ENCODE results near the gene TENT4B. TPM values are rescaled to one million over a fixed set of nuclear protein-coding genes. Genes with fewer than 3 reads are reported as not detected.
"Not testable (repeated sequence)": the region's sequence is repeated elsewhere in the genome, so short reads cannot be mapped to it uniquely, and the experiment has no call there.

The TENT4B gene
- total and polyA plus RNA-seq, 2 experiments from 2014 or later: 6.2 to 15.0 TPM

GRCh38 chr16:50121721-50122445, 31.2 kb upstream of the TENT4B start:
- no peak for DNase-seq (ENCODE audit: low read depth in 1 of 2, low spot score in 1 of 2)
- H3K4me3 ChIP-seq: no peak overlapping the region
- no peaks in the 10 kb centered on the region for H3K4me1 ChIP-seq (ENCODE audit: low read depth)
- no peak overlapping the region for H3K27ac ChIP-seq
- no peaks in the 10 kb centered on the region for H3K9me3 ChIP-seq (ENCODE audit: low read depth)
- H3K27me3 ChIP-seq: no peaks in the 10 kb centered on the region
- H3K36me3 ChIP-seq: no peaks in the 10 kb centered on the region
- TF ChIP-seq, protein P1, sequence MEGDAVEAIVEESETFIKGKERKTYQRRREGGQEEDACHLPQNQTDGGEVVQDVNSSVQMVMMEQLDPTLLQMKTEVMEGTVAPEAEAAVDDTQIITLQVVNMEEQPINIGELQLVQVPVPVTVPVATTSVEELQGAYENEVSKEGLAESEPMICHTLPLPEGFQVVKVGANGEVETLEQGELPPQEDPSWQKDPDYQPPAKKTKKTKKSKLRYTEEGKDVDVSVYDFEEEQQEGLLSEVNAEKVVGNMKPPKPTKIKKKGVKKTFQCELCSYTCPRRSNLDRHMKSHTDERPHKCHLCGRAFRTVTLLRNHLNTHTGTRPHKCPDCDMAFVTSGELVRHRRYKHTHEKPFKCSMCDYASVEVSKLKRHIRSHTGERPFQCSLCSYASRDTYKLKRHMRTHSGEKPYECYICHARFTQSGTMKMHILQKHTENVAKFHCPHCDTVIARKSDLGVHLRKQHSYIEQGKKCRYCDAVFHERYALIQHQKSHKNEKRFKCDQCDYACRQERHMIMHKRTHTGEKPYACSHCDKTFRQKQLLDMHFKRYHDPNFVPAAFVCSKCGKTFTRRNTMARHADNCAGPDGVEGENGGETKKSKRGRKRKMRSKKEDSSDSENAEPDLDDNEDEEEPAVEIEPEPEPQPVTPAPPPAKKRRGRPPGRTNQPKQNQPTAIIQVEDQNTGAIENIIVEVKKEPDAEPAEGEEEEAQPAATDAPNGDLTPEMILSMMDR (IDR thresholded peaks at IDR 0.05; ENCODE audit: low read depth, low read length): no peak

GRCh38 chr16:50123417-50123816, 29.7 kb upstream of the TENT4B start:
- Histone ChIP-seq H3K36me3 (no peaks in the 10 kb centered on the region), H3K9me3 (ENCODE audit: low read depth) (no peaks in the 10 kb centered on the region), H3K27ac (no peak overlapping the region), H3K4me3 (no peak overlapping the region), H3K27me3 (no peaks in the 10 kb centered on the region), H3K4me1 (ENCODE audit: low read depth) (no peaks in the 10 kb centered on the region)
- DNase-seq (ENCODE audit: low read depth in 1 of 2, low spot score in 1 of 2): no peak
- TF ChIP-seq, protein P1 (IDR thresholded peaks at IDR 0.05; ENCODE audit: low read depth, low read length): no peak

GRCh38 chr16:50124769-50125168, 28.3 kb upstream of the TENT4B start:
- Histone ChIP-seq H3K4me1 (ENCODE audit: low read depth) (no peaks in the 10 kb centered on the region), H3K4me3 (no peak overlapping the region), H3K36me3 (no peaks in the 10 kb centered on the region), H3K27ac (no peak overlapping the region), H3K27me3 (no peaks in the 10 kb centered on the region), H3K9me3 (ENCODE audit: low read depth) (no peaks in the 10 kb centered on the region)
- TF ChIP-seq, protein P1 (IDR thresholded peaks at IDR 0.05; ENCODE audit: low read depth, low read length): no peak
- no peak for DNase-seq (ENCODE audit: low read depth in 1 of 2, low spot score in 1 of 2)

GRCh38 chr16:50126183-50126582, 26.9 kb upstream of the TENT4B start:
- no peak for DNase-seq (ENCODE audit: low read depth in 1 of 2, low spot score in 1 of 2)
- Histone ChIP-seq H3K36me3 (no peaks in the 10 kb centered on the region), H3K27ac (no peak overlapping the region), H3K9me3 (ENCODE audit: low read depth) (no peaks in the 10 kb centered on the region), H3K4me1 (ENCODE audit: low read depth) (no peaks in the 10 kb centered on the region), H3K27me3 (no peaks in the 10 kb centered on the region), H3K4me3 (no peak overlapping the region)
- TF ChIP-seq, protein P1 (IDR thresholded peaks at IDR 0.05; ENCODE audit: low read depth, low read length): no peak

DNA sequence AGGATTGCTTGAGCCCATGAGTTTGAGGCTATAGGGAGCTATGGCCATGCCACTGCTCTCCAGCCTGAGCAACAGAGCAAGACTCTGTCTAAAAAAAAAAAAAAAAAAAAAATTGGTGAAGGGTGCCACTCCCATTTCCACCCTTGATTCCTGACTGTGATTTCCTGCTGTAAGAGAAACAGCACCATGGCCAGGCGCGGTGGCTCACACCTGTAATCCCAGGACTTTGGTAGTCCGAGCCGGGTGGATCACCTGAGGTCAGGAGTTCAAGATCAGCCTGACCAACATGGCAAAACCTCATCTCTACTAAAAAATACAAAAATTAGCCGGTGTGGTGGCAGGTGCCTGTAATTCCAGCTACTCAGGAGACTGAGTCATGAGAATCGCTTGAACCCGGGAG, 20.5 kb upstream of the TENT4B start:
- H3K4me1 ChIP-seq (ENCODE audit: low read depth); H3K4me3 ChIP-seq; DNase-seq (ENCODE audit: low read depth in 1 of 2, low spot score in 1 of 2); H3K9me3 ChIP-seq (ENCODE audit: low read depth); H3K27ac ChIP-seq; H3K36me3 ChIP-seq; H3K27me3 ChIP-seq: not testable (repeated sequence)

- no peaks in the 10 kb centered on the region for H3K27me3 ChIP-seq
- H3K27ac ChIP-seq: no peak overlapping the region
- H3K36me3 ChIP-seq: no peaks in the 10 kb centered on the region
- no peak overlapping the region for H3K4me3 ChIP-seq
- no peaks in the 10 kb centered on the region for H3K9me3 ChIP-seq (ENCODE audit: low read depth)
- H3K4me1 ChIP-seq (ENCODE audit: low read depth): no peaks in the 10 kb centered on the region
- TF ChIP-seq, protein P1 (IDR thresholded peaks at IDR 0.05; ENCODE audit: low read depth, low read length): no peak
- DNase-seq (ENCODE audit: low read depth in 1 of 2, low spot score in 1 of 2): no peak
Observed at GRCh38 chr16:50133214-50133613, 19.9 kb upstream of the TENT4B start.
